ENCODE measurements around the gene DGKD.

DNA sequence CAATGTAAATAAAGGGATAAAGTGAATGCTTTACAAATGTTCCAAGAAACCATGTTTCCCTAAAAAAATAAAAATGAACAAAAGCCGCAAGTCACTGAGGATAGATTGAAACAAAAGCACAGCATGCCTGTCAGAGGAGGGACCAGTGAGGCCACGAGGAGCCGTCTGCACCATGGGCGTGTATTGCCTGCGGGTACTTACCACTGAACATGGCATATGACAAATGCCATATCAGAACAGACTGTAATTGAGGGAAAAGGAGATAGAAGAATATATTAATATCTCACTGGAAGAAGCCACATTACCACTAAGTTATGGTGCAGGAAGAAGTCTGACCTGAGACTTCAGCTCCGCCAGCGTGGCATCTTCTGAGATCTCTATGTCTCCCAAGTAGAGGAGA is 136.5 kb downstream of the DGKD start:
- TF ChIP-seq ESRRG (CRISPR knock-in tag; IDR thresholded peaks at IDR 0.05) (no peak), RARB (CRISPR knock-in tag; IDR thresholded peaks at IDR 0.05) (no peak), TCF4 (CRISPR knock-in tag; IDR thresholded peaks at IDR 0.05; ENCODE audit: borderline replicate concordance) (no peak), ZFP3 (CRISPR knock-in tag; IDR thresholded peaks at IDR 0.05) (no peak), TOX (CRISPR knock-in tag; IDR thresholded peaks at IDR 0.05; ENCODE audit: borderline replicate concordance) (no peak), PPARA (CRISPR knock-in tag; IDR thresholded peaks at IDR 0.05; ENCODE audit: borderline replicate concordance) (no peak), ZFP30 (CRISPR knock-in tag; IDR thresholded peaks at IDR 0.05) (no peak), CSDC2 (CRISPR knock-in tag; IDR thresholded peaks at IDR 0.05) (no peak), ZNF565 (CRISPR knock-in tag; conservative IDR thresholded peaks at IDR 0.05; ENCODE audit: low read depth) (no peak)

Data from SK-N-SH treated with all-trans-retinoic acid at 6 μM for 48 hours (cell line).